HT1080 (cell line): ENCODE results near the gene BIN2. TPM values are rescaled to one million over a fixed set of nuclear protein-coding genes. Genes with fewer than 3 reads are reported as not detected.

ENCODE experiments used
- DNase-seq: peaks from one replicate; pipeline ENCODE4 v3.0.0-alpha.2; 2015; ENCODE audit warnings: low read depth
- polyA plus RNA-seq, 2 experiments: library from polyadenylated mRNA; depleted of rRNA; stranded (reverse); fragments of >200 nt; gene quantifications; 2 replicates each; pipeline ENCODE4 v1.2.3, GENCODE V29; 2015
- total RNA-seq: library from RNA; depleted of rRNA; stranded (reverse); fragments of >200 nt; shearing (Covaris generic); gene quantifications from 2 replicates; pipeline ENCODE4 v1.2.3, GENCODE V29; 2014; rRNA removed

Gene BIN2
- total RNA-seq, result 0.06 TPM in 1 of 2 replicates, not detected in the other
- not detected in 2 replicates for polyA plus RNA-seq (2015; cell fraction: cytosol; rRNA removed)
- not detected in 2 replicates for polyA plus RNA-seq (2015; cell fraction: nucleus; rRNA removed)

DNA sequence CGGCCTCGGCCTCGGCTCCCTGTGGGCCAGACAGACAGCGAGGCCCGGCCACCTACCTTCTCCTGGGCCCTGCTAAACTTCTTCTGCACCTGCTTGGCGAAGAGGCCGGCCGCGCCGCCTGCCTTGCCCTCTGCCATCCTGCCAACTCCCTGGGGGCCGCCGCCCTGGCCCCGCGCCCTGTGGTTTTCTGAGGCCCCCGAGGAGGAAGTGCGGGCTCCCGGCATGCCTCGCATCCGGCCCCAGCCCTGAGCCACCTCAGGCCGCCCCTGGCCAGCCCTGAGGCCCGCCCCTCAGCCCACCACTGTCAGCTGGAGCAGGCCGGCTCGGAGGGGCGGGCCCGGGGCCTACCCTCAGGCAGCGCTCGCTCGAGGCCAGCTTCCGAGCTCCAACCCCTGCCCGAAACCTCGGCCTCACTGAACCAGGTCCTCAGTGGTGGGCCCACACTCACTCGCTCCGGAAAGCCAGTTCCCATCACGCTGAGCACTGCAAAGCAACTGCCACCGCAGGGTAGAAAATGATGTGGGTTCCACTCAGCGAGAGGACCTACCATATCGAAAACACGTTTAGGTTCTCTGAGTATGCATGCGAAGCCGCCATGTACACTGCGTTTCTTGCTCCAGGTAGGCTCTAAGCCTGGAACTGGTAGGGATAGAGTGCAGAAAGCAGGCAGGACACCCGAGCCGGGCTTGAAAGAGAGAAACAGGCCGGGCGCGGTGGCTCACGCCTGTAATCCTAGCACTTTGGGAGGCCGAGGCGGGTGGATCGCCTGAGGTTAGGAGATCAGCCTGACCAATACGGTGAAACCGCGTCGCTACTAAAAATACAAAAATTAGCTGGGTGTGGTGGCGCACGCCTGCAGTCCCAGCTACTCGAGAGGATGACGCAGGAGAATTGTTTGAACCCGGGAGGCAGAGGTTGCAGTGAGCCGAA, at the start of gene BIN2:
Gene BIN2, minus strand, starts transcription at position 209 of the 930 bp plus-strand sequence. Its CDS starts 72 bp downstream, at position 137.
- no peak for DNase-seq

- no peak for DNase-seq
Measured at GRCh38 chr12:51373187-51373586, 49.2 kb upstream of the BIN2 start.

- peak; percentile 19 for DNase-seq
Measured at GRCh38 chr12:51372021-51372420, 48.0 kb upstream of the BIN2 start.

DNA sequence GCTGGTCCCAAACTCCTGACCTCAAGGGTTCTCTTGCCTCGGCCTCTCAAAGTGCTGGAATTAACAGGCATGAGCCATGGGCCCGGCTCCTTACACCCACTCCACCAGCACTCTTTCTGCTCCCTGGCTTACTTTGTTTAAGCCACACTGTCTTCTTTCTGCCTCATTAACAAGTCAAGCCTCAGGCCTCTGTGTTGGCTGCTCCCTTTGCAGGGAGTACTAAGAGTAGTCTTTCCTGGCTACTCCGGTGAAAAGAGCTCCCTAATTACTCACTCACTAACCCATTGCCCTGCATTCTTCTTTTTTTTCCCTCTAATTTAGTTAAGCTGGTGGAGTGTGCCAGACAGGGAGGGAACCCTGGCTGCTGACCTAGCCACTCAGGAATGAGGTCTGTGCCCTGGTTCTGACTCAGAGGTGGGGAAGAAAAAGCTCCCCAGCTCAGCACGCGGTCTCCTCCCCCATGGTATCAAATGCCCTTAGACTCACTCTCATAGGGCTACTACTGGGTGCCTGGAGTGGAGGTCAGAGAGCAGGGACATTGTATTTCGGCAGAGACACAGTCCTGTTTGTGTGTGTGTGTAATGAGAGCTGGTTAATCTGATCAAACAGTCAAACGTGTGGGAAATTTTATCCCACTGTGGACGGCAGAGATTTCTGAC, 47.5 kb upstream of the BIN2 start:
- peak; percentile 99 for DNase-seq

DNA sequence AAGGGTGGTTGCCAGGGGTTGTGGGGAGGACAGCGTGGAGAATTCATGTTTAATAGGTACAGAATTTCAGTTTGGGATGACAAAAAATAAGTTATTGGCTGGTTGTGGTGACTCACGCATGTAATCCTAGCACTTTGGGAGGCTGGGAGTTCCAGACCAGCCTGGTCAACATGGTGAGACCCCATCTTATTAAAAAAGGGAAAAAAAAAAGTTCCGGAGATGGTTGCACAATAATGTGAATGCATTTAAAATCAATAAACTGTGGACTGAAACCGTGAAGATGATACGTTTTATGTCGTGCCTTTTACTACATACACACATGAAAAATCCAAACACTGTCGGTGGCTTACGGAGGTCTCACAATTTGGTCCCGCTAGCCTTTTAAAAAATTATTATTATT, 46.7 kb upstream of the BIN2 start:
- DNase-seq, result no peak

DNA sequence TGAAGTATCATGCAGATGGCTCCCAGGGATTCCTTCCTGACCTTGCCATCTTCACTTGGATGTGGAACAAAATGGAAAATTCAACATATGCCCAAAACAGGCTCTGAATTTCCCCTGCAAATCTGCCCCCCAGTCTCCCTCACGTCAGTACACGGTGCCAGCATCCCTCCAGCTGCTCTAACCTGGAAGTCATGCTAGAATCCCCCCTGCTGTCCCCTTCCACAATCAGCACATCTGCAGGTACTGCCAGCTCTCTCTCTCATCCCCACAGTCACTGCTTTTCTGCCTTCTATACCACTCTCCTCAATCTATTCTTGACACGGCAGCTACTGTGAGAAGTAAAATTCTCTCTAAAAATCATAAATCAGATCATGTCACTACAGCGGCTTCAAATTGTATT, 45.6 kb upstream of the BIN2 start:
- DNase-seq, result no peak

DNA sequence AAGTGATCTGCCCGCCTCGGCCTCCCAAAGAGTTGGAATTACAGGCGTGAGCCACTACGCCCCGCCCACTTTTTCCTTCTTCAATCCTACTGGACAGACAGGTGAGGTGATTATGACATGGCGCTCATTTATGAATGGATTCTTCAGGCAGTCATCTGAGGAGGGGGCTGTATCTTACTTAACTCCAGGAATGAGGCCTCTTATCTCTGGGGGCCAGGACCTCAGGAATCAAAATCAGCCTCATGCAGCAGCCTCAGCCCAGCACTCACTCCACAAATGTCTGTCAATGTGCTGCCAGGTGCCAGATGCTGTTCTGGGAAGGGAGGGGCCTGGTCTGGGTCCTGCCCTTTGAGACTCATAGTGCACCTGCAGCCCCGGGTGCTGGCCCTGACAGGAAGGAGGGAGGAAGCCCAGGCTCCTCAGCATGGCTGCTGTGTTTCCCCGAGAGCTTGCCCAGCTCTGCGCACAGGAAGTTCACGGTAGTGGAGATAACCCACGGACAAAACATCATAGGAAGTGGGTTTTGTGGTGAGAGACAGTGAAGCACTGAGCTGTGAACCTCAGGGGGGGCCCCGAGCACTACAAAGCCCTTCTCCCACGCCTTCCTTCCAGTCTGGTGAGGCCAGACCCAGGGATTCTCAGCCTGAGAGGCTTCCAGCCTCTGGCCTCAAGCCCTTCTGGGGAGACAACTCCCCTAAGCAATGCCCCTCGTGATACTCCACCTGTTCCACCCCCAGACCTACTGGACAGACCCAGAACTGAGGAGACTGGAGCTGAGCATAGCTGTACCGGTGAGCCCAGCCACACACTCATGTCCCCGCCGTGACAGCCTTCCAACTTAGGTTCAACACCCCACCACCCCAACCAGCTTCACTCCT, 44.9 kb upstream of the BIN2 start:
- peak; percentile 85 for DNase-seq

DNA sequence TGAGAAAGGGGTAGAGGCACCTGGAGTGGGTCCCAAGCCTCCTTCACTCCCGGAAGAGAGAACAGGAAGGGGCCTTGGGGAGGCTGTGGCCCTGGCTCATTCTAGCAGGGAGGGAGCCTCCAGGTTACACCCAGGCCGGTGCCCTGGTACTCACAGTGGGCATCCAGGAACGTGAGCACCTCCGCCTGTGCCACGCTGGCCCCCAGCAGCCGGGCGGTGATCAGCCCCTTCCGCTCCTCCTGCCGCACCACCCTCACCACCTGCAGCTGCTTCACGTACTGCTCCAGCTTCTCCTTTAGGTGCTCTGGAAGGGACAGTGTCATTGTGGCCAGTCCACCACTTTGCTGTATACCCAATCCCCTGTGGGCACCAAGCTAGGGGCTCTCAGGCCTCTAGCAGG, 41.3 kb upstream of the BIN2 start:
- no peak for DNase-seq

DNA sequence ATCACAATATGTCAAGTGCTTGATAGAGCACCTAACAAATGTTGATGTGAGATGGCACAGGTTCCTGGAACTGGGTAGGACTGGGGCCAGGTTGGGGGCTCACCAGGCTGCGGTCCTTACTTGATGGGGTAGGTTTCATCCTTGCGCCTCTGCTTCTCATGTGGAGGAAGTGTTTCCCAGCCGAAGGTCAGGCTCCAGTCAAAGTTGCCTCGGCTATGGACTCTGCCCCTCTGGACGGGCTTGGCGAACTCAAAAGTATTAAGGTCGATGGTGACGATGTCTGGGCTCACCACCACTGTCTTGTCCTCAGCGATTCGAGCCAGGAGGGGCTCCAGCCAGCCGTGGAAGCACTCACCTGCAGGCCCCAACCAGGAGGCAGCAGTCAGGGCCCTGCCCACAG, 40.0 kb upstream of the BIN2 start:
- DNase-seq, result no peak

DNA sequence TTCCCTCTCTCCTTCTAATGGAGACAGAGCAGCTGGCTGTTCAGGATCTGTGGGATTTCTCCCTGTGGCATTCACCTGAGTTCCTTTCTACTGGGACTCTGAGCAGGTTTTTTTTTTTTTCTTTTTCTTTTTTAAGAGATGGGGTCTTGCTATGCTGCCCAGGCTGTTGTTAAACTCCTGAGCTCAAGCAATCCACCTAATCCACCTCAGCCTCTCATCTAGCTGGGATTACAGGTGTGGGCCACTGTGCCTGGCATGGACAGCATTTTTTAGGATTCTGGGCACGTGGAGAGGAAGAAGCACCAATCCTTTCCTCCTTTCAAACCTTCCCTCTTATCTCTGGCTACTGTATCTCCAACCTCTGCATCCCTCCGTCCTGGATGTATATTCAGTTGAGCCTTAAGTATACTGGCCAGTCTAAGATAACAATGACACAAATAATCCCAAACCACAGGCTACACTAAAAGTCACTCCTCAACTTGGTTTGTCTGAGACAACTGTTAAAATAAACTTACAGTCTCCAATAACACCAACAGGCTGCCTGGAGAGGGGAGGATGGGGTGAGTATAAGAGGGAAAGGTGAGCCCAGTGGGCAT, 38.9 kb upstream of the BIN2 start:
- DNase-seq, result no peak

DNA sequence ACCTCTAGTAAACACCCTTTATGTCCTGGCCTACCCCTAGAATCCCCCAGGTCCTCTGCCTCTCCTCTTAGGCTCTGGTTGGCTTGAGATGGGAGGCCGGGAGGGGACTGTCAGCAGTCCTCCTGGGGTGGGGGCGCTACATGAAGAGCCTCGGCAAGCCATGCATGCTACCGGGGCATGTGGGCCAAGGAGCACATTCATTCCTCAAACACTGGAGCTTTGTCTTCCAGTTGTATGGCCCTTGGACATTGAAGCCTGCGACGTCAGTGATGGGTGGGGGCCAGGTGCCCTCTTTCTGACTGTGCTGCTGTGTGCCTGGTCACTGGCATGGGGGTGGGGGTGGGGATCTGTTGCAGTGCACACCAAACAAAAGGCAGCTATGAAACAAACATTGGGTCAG, 38.3 kb upstream of the BIN2 start:
- DNase-seq, result no peak

DNA sequence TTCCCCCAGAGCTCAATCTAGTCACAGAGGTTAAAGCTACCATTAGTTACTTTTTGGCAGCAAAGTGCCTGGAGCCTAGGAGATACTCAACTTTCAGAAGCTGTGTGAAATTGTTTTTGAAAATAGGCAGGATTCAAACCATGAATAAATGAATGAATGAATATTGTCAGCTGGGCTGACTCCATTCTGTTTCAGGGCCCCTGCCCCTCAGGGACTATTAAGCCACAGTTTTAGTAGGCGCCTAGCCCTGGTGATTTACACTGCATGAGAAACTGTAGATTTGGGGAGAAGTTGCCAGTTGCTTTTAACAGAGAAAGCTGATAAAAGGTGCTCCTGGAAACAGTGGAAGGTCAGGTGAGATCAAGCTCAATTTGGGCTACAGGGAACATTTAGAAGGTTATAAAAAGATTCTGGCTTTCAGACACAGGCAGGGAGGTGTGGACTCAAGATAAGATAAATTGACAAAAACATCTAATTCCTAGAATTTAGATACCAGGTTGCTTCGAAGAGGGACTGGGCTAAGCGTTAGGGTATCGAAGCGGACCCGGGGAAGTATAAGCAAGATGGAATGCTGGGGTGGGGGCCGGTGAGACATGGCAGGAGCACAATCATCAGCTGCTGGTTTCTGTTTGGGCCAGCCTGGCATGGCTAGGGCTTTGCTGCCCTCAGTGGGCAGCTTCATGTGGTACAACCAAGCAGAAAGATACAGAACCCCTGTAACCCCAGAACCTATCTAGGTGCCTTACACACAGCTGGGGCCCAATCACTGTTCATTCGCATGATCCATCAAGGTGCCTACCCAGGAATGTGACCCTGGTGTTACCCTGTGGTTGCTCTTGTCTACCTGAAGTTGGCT, 37.4 kb upstream of the BIN2 start:
- no peak for DNase-seq

DNA sequence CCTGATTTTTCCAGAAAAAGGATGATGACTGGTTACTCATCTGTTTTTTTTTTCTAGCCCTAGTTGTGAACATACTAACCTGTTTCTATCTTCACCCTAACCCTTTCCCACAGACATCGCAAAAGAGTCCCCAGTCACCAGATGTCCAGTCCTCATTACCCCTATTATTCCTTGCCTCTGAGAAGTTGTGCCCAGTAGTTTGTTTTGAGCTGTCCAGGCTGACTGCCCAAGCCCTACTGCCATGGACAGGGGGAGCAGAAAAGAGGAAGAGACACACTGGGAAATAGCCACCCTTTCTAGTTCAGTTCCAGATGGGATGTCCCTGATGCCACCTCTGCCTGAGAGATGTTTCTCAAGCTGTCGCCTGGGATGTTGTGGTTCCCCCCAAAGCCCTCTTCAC, 36.3 kb upstream of the BIN2 start:
- DNase-seq, result no peak

GRCh38 chr12:51359851-51360250, 35.9 kb upstream of the BIN2 start:
- no peak for DNase-seq

DNA sequence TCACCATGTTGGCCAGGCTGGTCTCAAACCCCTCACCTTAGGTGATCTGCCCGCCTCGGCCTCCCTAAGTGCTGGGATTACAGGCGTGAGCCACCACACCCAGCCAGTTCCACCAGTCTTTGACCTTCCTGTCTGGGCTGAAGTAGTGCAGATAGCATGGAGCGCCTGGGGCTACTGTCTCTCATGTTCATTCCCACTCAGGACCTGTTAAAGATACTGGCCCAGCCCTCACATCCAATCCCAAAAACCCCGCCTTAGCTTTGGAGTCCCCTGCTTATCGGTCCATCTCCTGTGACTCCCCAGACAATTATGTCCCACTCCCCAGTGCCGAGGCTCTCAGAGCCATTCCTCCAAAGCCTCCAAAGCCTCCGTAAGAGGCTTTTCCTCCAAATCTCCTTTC, 34.5 kb upstream of the BIN2 start:
- no peak for DNase-seq

DNA sequence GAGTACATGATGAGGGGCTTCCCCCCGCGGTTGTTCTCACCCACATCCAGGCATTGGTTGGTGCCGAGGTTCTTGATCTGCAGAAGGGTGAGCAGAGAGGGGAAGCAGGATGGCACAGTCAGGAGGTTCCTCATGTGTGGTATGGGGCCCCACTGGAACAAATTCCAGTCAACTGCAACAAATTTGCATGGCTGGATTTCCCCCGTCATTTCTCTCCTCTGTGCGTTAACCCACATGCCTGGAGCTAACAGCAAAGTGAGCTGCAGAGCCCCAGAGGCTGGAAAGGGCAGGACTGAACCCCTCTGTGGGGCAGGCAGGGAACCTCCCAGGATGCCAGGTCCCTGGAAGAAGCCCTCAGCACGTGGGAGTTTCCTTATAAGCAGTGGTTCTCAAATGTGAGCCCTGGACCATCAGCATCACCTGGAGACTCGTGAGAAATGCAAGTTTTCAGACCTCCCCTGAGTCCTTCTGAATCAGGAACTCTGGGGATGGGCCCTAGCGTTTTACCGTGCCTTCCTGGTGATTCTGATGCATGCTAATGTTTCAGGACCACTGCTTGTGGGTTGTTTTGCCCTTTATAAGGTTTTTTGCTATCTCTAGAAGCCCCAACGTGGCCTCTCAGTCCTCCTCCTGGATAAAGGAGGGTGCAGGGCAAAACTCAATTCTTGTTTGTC, 33.5 kb upstream of the BIN2 start:
- DNase-seq, result no peak

GRCh38 chr12:51351913-51352532, 28.0 kb upstream of the BIN2 start:
- DNase-seq, result peak; percentile 54

- no peak for DNase-seq
Measured at GRCh38 chr12:51349026-51349425, 25.1 kb upstream of the BIN2 start.

DNA sequence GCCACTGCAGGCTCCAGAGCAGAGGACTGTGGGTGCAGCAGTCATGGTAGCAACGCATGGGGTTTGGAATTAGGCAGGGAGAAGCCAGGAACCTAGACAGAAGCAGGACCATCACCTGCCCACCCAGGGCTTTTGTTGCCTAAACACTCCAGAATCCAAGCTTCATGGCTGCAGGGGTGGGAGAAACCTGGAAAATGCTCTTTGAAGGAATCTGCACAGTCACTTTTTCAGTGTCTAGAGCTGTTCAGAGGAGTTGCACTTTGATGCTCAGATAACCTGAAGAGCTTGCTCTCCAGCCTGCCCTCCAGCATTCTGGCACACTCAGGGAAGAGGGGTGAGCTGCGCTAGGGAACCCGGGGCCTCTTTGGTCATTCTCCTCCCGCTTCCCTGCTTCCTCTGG, 24.1 kb upstream of the BIN2 start:
- no peak for DNase-seq
